Left ventricle myocardium inferior (tissue), 1 donor: ENCODE results near the gene NRXN3. TPM values are rescaled to one million over a fixed set of nuclear protein-coding genes. Genes with fewer than 3 reads are reported as not detected.

ENCODE experiments used
- DNase-seq: peaks from one replicate; pipeline ENCODE4 v3.0.0-alpha.2; 2020
- H3K27ac ChIP-seq: fragments of 200-600 bp; replicated peaks from 2 replicates; pipeline ENCODE4 v1.8.0; 2021
- H3K27me3 ChIP-seq: fragments of 200-600 bp; 2 replicates; pipeline ENCODE4 v1.8.0; 2021; ENCODE audit warnings: low read depth
- H3K36me3 ChIP-seq: fragments of 200-600 bp; 2 replicates; pipeline ENCODE4 v1.8.0; 2021
- H3K4me1 ChIP-seq: fragments of 200-600 bp; 2 replicates; pipeline ENCODE4 v1.8.0; 2021
- H3K4me3 ChIP-seq: fragments of 200-600 bp; 2 replicates; pipeline ENCODE4 v1.8.0; 2021; ENCODE audit warnings: mild to moderate bottlenecking, moderate library complexity
- H3K9me3 ChIP-seq: fragments of 200-600 bp; replicated peaks from 2 replicates; pipeline ENCODE4 v1.8.0; 2021
- intact Hi-C: fragments of 100-400 bp; cut with micrococcal nuclease; formaldehyde crosslinking; loops from one replicate; pipeline ENCODE4 v1.11.0; 2022
- total RNA-seq: library from RNA; stranded (reverse); fragmentation: NEBNext Ultra II Directional; extraction: Animal tissue kit (Norgen Biotek cat#: 25700); gene quantifications from one replicate; pipeline ENCODE4 v1.2.1, GENCODE V29; 2021
- TF ChIP-seq, protein P1 (sequence below): fragments of 200-600 bp; IDR thresholded peaks from 2 replicates; pipeline ENCODE4 v1.8.0; 2021; ENCODE audit warnings: antibody characterized with exemption, mild to moderate bottlenecking, borderline replicate concordance
- donor health status: DM: no; HTN: yes; CAD: no; lungs with severe emphysema.

Gene NRXN3
- total RNA-seq, 1 donor from 2014 or later, result 1.2 TPM

- H3K27ac ChIP-seq, result no peak overlapping the region
- intact Hi-C loops, result no loop called here
- no peak for DNase-seq
- no peaks in the 10 kb centered on the region for H3K4me1 ChIP-seq
- H3K27me3 ChIP-seq, result no peaks in the 10 kb centered on the region
- H3K36me3 ChIP-seq, result no peaks in the 10 kb centered on the region
- H3K4me3 ChIP-seq, result no peak overlapping the region
- peaks cover 7% of the 10 kb centered on the region for H3K9me3 ChIP-seq
- TF ChIP-seq, protein P1, sequence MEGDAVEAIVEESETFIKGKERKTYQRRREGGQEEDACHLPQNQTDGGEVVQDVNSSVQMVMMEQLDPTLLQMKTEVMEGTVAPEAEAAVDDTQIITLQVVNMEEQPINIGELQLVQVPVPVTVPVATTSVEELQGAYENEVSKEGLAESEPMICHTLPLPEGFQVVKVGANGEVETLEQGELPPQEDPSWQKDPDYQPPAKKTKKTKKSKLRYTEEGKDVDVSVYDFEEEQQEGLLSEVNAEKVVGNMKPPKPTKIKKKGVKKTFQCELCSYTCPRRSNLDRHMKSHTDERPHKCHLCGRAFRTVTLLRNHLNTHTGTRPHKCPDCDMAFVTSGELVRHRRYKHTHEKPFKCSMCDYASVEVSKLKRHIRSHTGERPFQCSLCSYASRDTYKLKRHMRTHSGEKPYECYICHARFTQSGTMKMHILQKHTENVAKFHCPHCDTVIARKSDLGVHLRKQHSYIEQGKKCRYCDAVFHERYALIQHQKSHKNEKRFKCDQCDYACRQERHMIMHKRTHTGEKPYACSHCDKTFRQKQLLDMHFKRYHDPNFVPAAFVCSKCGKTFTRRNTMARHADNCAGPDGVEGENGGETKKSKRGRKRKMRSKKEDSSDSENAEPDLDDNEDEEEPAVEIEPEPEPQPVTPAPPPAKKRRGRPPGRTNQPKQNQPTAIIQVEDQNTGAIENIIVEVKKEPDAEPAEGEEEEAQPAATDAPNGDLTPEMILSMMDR, result no peak
Observed at GRCh38 chr14:79165471-79166090, 995.4 kb downstream of the NRXN3 start.

DNA sequence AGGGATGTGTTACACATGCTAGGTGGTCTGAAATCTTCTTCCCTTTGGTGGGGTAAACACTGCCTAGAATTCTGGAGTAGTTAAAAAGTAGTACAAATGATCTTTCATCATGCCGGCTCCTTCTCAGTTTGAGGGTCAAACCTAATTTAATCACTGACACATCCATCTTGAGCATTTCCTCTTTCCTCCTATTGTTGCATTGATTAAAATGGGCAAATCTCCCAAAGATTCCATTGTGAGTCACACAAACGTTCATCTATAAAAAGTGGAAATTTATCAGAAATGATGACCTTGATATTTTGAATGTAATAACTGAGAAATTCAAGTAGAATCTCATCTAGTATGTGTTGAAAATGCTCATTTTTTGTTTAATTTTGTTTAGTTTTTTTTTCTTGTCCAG is 996.0 kb downstream of the NRXN3 start:
- intact Hi-C loops, result no loop called here
- H3K9me3 ChIP-seq, result peaks cover 7% of the 10 kb centered on the region
- no peaks in the 10 kb centered on the region for H3K27me3 ChIP-seq
- H3K4me3 ChIP-seq, result no peak overlapping the region
- H3K4me1 ChIP-seq, result no peaks in the 10 kb centered on the region
- H3K27ac ChIP-seq, result no peak overlapping the region
- TF ChIP-seq, protein P1, result no peak
- DNase-seq, result no peak
- H3K36me3 ChIP-seq, result no peaks in the 10 kb centered on the region

DNA sequence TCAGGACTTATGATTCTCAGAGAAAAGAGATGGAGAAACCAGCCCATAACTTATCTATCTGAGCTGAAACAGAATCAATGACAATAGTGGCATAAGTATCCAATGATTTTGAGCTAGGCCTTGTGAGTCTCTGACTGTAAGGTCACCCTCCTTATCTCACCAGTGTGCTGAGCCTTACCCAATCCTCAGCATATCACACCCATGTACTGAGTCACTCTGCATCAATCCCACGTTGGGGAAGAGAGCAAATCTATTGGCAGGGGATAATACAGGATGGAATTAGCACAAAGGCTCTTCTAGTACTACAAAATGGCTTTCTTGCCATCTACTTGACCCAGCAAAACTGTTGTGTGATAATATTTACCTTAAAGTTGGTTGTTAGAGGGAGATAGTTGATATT is 997.8 kb downstream of the NRXN3 start:
- H3K27ac ChIP-seq, result no peak overlapping the region
- H3K36me3 ChIP-seq, result no peaks in the 10 kb centered on the region
- H3K9me3 ChIP-seq, result peaks cover 3% of the 10 kb centered on the region
- no peak for DNase-seq
- no peak overlapping the region for H3K4me3 ChIP-seq
- H3K4me1 ChIP-seq, result no peaks in the 10 kb centered on the region
- no peaks in the 10 kb centered on the region for H3K27me3 ChIP-seq
- intact Hi-C loops, result no loop called here
- TF ChIP-seq, protein P1, result no peak

DNA sequence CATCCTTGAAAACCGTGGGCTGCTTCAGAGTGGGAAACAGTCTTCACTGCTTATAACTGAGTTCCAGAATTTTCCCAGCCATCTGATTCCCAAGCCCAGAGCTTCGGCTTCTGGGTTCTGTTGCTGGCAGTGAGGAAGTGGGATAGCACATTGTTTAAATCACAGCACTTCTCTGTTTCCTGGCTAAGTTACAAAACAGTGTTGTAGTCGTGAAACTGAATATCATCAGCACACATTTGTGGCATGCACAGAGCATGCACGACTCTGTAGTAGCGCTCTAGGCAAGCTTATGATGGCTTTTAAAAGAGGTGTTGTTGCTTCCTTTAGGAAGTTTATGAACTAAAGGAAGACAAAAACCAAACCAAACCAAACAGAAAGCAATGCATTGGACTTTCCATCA is 1005.5 kb downstream of the NRXN3 start:
- TF ChIP-seq, protein P1, result no peak
- H3K9me3 ChIP-seq, result no peaks in the 10 kb centered on the region
- no peaks in the 10 kb centered on the region for H3K4me1 ChIP-seq
- DNase-seq, result no peak
- intact Hi-C loops, result no loop called here
- H3K4me3 ChIP-seq, result no peak overlapping the region
- no peak overlapping the region for H3K27ac ChIP-seq
- no peaks in the 10 kb centered on the region for H3K36me3 ChIP-seq
- H3K27me3 ChIP-seq, result no peaks in the 10 kb centered on the region

GRCh38 chr14:79177106-79177505 is 1006.9 kb downstream of the NRXN3 start:
- Histone ChIP-seq H3K27ac (no peak overlapping the region), H3K36me3 (no peaks in the 10 kb centered on the region), H3K27me3 (no peaks in the 10 kb centered on the region), H3K4me1 (no peaks in the 10 kb centered on the region), H3K4me3 (no peak overlapping the region), H3K9me3 (no peaks in the 10 kb centered on the region)
- intact Hi-C loops, result no loop called here
- TF ChIP-seq, protein P1, result no peak
- DNase-seq, result no peak
